A673 (cell line): ENCODE data around the gene DIS3L.

Source experiments
- CTCF ChIP-seq: fragments of 300-800, 200-600 bp; sonication (generic); conservative IDR thresholded peaks from 2 replicates; pipeline ENCODE4 v1.5.1; 2017; ENCODE audit warnings: low read depth, mild to moderate bottlenecking, antibody characterized with exemption, low read length, moderate library complexity, mixed read lengths
- EZH2 ChIP-seq: fragments of 200-600 bp; sonication (generic); IDR thresholded peaks from 2 replicates; pipeline ENCODE4 v1.6.1; 2017; ENCODE audit warnings: borderline replicate concordance, low read depth, mild to moderate bottlenecking, mixed read lengths, antibody characterized with exemption, low read length; ENCODE audit not compliant: poor library complexity, severe bottlenecking

DNA sequence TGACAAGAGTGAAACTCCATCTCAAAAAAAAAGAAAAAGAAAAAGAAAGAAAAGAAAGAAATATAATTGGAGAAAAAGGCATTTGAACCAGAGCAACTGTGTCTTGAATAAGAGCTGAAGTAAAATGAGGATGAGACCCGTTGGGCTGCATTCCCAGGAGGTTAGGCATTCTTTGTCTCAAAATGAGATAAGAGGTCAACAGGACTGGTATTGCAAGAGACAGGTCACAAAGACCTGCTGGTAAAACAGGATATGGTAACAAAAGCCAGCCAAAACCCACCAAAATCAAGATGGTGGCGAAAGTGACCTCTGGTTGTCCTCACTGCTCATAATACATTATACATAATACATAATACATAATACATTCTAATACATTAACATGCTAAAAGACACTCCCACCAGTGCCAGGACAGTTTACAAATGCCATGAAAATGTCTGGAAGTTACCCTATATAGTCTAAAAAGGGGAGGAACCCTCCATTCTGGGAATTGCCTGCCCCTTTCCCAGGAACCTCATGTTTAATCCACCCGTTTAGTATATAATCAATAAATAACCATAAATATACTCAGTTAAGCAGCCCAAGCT is 71.7 kb downstream of the DIS3L start:
- no peak for TF ChIP-seq CTCF
- TF ChIP-seq EZH2: no peak
